ENCODE results near the gene TRMT2A.

DNA sequence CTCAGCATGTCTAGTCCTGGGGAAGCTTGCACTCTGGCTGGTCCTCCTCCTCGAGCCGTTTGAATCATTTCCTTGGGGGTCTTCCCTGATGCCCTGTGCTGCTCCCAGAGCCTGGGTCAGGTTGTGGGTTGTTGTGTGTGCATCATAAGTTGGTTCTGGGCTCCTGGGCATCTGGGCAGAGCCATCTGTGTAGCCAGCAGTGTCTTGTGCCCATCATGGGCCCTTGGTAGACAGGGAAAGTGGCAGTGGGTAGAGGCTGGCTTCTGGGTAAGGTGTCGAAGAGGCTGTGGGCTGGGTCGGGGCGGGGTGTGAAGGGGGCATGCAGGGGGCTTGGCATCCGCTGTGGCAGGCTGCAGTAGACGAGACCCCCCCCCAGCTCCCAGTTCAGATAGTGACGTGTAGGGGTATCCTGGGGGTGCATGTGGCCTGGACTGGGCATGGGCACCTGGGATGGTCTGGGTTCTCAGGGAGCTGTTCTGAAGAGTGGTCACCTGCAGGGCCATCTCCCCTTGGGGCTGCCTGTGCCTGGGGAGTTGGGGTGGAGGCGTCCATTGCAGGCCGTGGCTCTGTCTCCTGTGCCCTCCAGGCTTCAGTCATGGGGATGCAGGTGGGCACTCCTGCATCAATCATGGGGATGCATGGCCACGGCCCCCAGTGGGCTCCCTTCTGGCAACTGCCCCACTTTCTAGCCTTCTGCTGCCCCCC, 7.2 kb upstream of the TRMT2A start:
- TF ChIP-seq, protein P1, sequence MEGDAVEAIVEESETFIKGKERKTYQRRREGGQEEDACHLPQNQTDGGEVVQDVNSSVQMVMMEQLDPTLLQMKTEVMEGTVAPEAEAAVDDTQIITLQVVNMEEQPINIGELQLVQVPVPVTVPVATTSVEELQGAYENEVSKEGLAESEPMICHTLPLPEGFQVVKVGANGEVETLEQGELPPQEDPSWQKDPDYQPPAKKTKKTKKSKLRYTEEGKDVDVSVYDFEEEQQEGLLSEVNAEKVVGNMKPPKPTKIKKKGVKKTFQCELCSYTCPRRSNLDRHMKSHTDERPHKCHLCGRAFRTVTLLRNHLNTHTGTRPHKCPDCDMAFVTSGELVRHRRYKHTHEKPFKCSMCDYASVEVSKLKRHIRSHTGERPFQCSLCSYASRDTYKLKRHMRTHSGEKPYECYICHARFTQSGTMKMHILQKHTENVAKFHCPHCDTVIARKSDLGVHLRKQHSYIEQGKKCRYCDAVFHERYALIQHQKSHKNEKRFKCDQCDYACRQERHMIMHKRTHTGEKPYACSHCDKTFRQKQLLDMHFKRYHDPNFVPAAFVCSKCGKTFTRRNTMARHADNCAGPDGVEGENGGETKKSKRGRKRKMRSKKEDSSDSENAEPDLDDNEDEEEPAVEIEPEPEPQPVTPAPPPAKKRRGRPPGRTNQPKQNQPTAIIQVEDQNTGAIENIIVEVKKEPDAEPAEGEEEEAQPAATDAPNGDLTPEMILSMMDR (IDR thresholded peaks at IDR 0.05 in 4 of 5, conservative IDR thresholded peaks at IDR 0.05 in 1 of 5), result no peak
- no peak for TF ChIP-seq POLR2A (IDR thresholded peaks at IDR 0.05)
